GM19328 (cell line): ENCODE data around the gene ESCO1.
"Not testable (repeated sequence)": the region's sequence is repeated elsewhere in the genome, so short reads cannot be mapped to it uniquely, and the experiment has no call there.

Source experiments
- ATAC-seq: cut with Tn5 transposase; IDR thresholded peaks from one replicate; pipeline ENCODE4 v1.9.1; 2021; ENCODE audit warnings: mild to moderate bottlenecking, moderate library complexity; ENCODE audit not compliant: unreplicated experiment

The ESCO1 gene

GRCh38 chr18:21600526-21601410 lies at the start of gene ESCO1:
Gene ESCO1, minus strand, starts transcription at chr18:21600704. Its CDS starts 25,861 bp downstream, at chr18:21574843.
- peak; percentile 79 for ATAC-seq

GRCh38 chr18:21640375-21640774 lies 39.9 kb upstream of the ESCO1 start:
- ATAC-seq: not testable (repeated sequence)

DNA sequence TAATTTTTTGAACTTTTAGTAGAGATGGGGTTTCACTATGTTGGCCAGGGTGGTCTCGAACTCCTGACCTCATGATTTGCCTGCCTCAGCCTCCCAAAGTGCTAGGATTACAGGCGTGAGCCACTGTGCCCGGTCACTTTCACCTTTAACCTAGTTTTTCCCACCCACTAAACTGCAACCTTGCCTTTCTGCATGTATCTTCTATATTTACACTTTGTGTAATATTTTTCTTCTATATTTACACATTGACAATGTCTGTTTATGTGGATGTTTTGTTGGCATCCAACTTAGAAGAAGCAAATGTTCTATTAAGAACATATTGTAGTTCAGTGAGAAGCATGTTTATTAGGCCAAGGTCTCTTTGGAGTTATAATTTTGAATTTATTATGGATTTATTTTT lies 38.3 kb upstream of the ESCO1 start:
- ATAC-seq: no peak

- no peak for ATAC-seq
Measured at GRCh38 chr18:21636769-21637168, 36.3 kb upstream of the ESCO1 start.

GRCh38 chr18:21634588-21635199 lies 34.2 kb upstream of the ESCO1 start:
- ATAC-seq: no peak

DNA sequence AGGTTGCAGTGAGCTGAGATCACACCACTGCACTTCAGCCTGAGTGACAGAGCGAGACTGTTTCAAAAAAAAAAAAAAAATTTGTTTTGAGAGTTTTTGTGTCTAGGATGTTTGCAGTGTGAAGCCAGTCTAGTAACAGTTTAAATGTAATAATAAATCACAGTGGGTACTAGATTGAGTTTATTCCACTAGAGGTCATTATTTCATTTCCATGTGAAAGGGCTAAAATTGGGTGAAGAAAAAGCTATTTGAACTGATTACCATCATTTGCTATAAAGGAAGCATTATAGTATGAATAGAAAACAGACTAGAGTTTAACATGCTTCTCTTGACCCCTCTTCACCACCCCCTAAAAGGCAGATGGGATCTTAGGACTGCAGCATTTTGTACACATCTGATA lies 31.9 kb upstream of the ESCO1 start:
- ATAC-seq: no peak

- peak; percentile 93 for ATAC-seq
Measured at GRCh38 chr18:21629089-21629832, 28.8 kb upstream of the ESCO1 start.

GRCh38 chr18:21621640-21622039 lies 21.1 kb upstream of the ESCO1 start:
- ATAC-seq: not testable (repeated sequence)

GRCh38 chr18:21612125-21613039 lies 11.9 kb upstream of the ESCO1 start, which contains the start of gene SNRPD1:
Gene SNRPD1, plus strand, starts transcription at chr18:21612314. Its CDS starts 116 bp downstream, at chr18:21612430.
- ATAC-seq: peak; percentile 98

- not testable (repeated sequence) for ATAC-seq
Measured at GRCh38 chr18:21611401-21612124, 11.1 kb upstream of the ESCO1 start.

GRCh38 chr18:21605213-21605612 lies 4.7 kb upstream of the ESCO1 start:
- ATAC-seq: no peak

DNA sequence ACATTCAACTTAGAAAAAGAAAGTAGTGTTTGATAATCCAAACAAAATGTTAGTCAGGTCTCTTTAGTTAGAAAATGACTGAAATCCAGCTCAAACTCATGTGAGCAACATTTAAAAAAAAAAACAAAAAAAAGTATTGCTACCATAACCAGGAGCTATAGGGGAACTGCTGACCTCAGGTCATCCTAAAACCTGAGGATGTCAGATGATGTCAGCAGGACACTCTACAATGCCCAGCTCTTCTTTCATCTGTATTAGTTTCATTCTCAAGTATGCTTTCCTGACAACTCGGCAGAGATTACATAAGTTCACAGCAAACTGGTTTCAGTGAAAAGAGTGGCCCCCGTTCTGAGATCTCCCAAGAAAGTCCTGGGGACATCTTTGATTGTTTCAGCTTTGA lies 4.2 kb upstream of the ESCO1 start:
- ATAC-seq: no peak

GRCh38 chr18:21602299-21602587 lies 1.7 kb upstream of the ESCO1 start:
- no peak for ATAC-seq

DNA sequence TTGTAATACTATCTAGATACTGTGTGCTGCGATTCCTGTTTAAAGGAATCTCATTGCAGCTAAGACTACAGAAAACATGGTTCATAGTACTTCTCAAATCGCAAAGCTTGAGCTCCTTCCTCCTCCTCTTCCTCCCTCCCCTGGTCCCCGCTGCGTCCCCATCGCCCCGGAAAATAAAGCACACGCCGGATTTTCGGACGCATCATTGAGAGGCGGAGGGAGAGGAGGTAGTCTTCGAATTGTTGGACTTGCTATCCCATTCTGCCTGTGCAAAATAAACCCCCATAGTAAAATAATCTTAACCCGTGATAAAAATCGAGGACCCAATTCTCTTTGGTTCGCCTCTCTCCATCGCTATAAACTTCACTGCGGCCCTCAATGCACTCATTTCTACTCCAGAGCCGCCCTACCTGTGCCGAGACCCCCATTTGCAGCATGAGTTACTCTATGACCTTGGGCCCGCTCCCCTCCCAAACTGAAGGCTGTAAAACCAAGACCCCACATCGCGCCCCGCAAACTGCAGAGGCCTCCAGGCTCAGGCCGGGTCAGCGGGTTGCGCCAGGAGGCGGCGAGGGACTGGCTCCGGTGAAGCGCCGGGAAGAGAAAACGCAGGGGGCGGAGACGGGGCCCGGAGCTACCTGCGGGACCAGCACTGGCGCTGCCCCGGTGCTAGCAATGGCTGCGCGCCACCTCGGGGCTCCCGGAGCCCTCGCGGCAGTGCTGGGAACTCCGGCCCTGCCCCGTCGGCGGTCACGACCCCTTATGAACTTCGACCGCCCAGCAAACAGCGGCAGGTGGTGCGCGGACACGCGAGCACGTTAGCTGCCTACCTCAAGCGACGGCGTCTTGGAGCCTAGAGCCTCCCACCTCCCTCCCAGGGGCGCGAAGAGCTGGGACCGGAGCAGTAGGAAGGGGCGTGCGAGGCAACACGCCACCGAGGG lies 649 bp downstream of the ESCO1 start:
- ATAC-seq: peak; percentile 40

DNA sequence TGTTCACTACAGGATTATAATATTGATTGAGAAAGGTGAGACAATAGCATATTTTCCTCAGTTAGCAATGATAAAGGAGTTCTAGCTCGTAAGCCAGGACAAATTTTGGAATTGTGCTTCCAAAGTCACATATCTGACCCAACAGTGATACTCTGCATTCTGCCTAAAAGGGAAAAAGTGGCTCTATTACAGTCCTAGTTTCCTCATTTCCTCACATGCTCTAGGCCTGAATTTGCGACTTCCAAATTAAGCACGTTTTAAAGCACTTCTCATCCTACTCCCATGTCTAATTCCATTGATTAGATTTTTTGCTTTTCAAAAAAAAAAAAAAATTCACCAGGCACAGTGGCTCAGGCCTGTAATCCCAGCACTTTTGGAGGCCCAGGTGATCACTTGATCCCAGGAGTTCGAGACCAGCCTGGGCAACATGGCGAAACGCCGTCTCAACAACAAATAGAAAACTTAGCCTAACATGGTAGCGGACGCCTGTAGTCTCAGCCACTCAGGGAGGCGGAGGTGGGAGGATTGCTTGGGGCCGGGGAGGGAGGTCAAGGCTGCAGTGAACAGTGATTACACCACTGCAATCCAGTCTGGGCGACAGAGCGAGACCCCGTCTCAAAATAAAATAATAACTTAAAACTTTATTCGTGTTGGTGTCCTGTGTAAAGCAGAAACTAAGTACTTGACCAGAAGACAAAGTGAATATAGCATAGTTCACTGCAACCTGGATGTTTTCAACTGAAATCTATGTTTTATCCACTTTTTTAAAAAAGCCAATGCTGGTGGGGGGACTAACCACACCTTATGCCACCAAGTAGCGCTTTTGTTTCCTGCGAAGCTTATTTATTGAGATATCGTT lies 1.5 kb downstream of the ESCO1 start:
- ATAC-seq: no peak

DNA sequence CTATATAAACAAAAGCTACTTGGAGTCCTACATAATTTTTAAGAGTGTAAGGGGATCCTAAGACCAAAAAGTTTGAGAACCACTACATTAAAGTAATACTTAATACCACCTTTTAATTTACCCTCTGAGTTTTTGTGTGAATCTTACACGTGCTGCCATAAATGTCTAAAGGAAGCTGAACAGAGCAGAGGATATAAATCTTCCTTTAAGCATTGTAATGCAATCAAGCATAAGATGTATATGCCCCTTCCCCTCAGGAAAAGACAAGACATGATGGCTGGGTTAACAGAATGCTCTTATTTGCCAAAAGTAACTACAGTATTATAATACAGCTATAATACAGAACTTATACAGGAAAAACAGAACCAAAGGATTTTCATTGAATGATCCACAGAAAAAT lies 2.9 kb downstream of the ESCO1 start:
- ATAC-seq: no peak

DNA sequence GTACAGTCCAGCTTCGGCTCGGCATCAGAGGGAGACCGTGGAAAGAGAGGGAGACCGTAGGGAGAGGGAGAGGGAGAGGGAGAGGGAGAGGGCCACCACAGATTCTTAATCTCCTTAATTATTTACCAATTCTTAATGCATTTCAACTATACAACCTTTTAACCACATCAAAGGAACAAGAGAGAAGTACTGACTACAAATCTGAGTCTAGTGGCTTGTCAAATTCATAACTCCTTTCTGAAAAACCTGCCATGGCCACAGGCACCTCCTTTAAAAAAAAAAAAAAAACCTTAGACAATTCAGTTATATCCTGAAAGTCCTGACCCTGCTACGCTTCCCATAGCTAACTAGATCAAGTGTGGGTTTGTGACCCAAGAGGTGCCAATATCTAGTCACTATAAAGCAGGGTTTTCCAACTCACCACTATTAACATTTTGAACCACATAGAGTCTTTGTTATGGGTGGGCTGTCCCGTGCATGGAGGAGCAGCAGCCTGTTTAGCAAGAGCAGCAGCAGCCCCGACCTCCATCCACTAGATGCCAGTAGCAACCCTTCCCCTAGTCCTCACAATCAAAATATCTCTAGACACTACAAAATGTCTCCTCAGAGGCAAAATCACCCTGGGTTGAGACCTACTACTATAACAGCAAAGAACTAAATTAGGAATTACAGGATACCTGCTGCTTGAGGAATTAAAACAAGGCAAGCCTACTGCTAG lies 6.8 kb downstream of the ESCO1 start:
- ATAC-seq: no peak
